Measurements from ENCODE around the gene SSTR3. TPM values are rescaled to one million over a fixed set of nuclear protein-coding genes. Genes with fewer than 3 reads are reported as not detected.

SSTR3 gene
- total RNA-seq, 4 donors from 2014 or later: not detected

DNA sequence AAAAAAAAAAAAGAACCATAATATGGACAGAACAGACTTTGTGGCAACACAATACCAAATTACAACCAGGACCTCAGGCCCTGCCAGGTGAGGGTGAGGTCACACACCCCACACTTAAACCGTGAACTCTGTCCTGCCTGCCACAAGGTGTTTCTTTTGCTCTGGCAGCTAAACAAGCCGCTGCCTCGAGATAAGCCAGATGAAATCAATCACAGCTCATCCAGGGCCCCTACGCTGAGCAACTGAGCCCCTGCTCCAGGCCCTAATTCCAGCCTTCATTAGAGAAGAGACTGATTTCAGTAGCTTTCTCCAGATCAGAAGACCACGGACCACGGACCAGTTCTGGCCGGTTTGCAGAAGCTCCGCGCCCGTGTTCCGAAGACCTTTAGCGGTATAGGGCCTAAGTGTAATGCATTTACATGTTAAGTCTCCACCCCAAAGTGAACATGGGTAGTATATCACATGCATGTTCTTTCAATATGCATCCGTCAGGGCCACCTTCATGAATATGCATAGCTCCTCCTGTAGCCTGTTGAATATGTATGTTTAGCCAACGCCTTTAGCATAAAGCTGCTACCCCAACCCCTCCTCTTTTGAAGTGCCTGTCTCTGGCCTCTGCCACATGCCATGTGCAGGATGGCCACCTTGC lies 46.6 kb upstream of the SSTR3 start:
- H3K4me3 ChIP-seq: no peak overlapping the region
- H3K27me3 ChIP-seq: peaks cover 0 to 95% (median 13%) of the 10 kb centered on the region in 4 donors
- peaks cover 0 to 5% (median 5%) of the 10 kb centered on the region in 4 donors for H3K9me3 ChIP-seq
- 66% methylated on average over 14 of the region's 14 CpGs for WGBS
- TF ChIP-seq POLR2A (IDR thresholded peaks at IDR 0.05; ENCODE audit: low read depth): no peak
- TF ChIP-seq EP300 (IDR thresholded peaks at IDR 0.05): no peak
- no peak for TF ChIP-seq POLR2AphosphoS5 (IDR thresholded peaks at IDR 0.05)
- TF ChIP-seq, protein P1, sequence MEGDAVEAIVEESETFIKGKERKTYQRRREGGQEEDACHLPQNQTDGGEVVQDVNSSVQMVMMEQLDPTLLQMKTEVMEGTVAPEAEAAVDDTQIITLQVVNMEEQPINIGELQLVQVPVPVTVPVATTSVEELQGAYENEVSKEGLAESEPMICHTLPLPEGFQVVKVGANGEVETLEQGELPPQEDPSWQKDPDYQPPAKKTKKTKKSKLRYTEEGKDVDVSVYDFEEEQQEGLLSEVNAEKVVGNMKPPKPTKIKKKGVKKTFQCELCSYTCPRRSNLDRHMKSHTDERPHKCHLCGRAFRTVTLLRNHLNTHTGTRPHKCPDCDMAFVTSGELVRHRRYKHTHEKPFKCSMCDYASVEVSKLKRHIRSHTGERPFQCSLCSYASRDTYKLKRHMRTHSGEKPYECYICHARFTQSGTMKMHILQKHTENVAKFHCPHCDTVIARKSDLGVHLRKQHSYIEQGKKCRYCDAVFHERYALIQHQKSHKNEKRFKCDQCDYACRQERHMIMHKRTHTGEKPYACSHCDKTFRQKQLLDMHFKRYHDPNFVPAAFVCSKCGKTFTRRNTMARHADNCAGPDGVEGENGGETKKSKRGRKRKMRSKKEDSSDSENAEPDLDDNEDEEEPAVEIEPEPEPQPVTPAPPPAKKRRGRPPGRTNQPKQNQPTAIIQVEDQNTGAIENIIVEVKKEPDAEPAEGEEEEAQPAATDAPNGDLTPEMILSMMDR (IDR thresholded peaks at IDR 0.05): no peak
- no peak overlapping the region for H3K27ac ChIP-seq (replicated peaks in 1 of 4)
- intact Hi-C loops (cut with DNase I): no loop called here
- peaks cover 0 to 11% (median 0%) of the 10 kb centered on the region in 4 donors for H3K4me1 ChIP-seq
- no peak for DNase-seq (ENCODE audit: extremely low spot score)
- no peaks in the 10 kb centered on the region for H3K36me3 ChIP-seq

GRCh38 chr22:37258005-37258752 lies 45.9 kb upstream of the SSTR3 start:
- Histone ChIP-seq H3K36me3 (no peaks in the 10 kb centered on the region), H3K9me3 (no peaks in the 10 kb centered on the region), H3K4me3 (no peak overlapping the region), H3K27me3 (peaks cover 0 to 98% (median 13%) of the 10 kb centered on the region in 4 donors), H3K4me1 (peaks cover 0 to 11% (median 0%) of the 10 kb centered on the region in 4 donors), H3K27ac (replicated peaks in 1 of 4) (no peak overlapping the region)
- intact Hi-C loops (cut with DNase I): no loop called here
- TF ChIP-seq POLR2AphosphoS5 (IDR thresholded peaks at IDR 0.05) (no peak), POLR2A (IDR thresholded peaks at IDR 0.05; ENCODE audit: low read depth) (no peak), EP300 (IDR thresholded peaks at IDR 0.05) (no peak)
- TF ChIP-seq, protein P1 (IDR thresholded peaks at IDR 0.05): no peak
- 88% methylated on average over 9 of the region's 9 CpGs for WGBS
- DNase-seq (ENCODE audit: extremely low spot score): no peak

- intact Hi-C loops (cut with DNase I): no loop called here
- H3K27ac ChIP-seq (replicated peaks in 1 of 4): no peak overlapping the region
- peaks cover 0 to 11% (median 0%) of the 10 kb centered on the region in 4 donors for H3K4me1 ChIP-seq
- 73% methylated on average over 10 of the region's 10 CpGs for WGBS
- H3K9me3 ChIP-seq: no peaks in the 10 kb centered on the region
- no peak for DNase-seq (ENCODE audit: extremely low spot score)
- no peak for TF ChIP-seq EP300 (IDR thresholded peaks at IDR 0.05)
- TF ChIP-seq POLR2AphosphoS5 (IDR thresholded peaks at IDR 0.05): no peak
- no peak overlapping the region for H3K4me3 ChIP-seq
- H3K36me3 ChIP-seq: no peaks in the 10 kb centered on the region
- H3K27me3 ChIP-seq: peaks cover 0 to 92% (median 13%) of the 10 kb centered on the region in 4 donors
These were observed 43.9 kb upstream of the SSTR3 start for GRCh38 chr22:37256075-37256726.

DNA sequence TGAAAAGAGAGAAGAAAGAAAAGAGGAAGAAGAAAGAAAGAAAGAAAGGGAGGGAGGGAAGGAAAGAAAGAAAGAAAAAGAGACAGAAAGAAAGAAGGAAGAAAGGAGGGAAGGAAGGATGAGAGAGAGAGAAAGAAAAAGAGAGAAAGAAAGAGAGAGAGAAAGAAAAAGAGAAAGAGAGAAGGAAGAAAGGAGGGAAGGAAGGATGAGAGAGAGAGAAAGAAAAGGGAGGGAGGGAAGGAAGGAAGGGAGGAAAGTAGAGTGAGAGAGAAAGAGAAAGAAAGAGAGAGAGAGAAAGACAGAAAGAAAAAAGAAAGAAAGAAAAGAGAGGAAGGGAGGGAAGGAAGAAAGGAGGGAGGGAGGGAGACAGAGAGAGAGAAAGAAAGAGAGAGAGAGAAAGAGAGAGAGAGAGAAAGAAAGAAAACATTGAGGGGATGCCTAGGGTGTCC lies 43.3 kb upstream of the SSTR3 start:
- Histone ChIP-seq H3K9me3 (no peaks in the 10 kb centered on the region), H3K27me3 (peaks cover 0 to 92% (median 13%) of the 10 kb centered on the region in 4 donors), H3K4me1 (peaks cover 0 to 8% (median 0%) of the 10 kb centered on the region in 4 donors), H3K36me3 (no peaks in the 10 kb centered on the region), H3K4me3 (no peak overlapping the region), H3K27ac (replicated peaks in 1 of 4) (no peak overlapping the region)
- intact Hi-C loops (cut with DNase I): no loop called here
- TF ChIP-seq POLR2A (IDR thresholded peaks at IDR 0.05; ENCODE audit: low read depth) (no peak), EP300 (IDR thresholded peaks at IDR 0.05) (no peak), POLR2AphosphoS5 (IDR thresholded peaks at IDR 0.05) (no peak)
- TF ChIP-seq, protein P1 (IDR thresholded peaks at IDR 0.05): no peak
- no peak for DNase-seq (ENCODE audit: extremely low spot score)

DNA sequence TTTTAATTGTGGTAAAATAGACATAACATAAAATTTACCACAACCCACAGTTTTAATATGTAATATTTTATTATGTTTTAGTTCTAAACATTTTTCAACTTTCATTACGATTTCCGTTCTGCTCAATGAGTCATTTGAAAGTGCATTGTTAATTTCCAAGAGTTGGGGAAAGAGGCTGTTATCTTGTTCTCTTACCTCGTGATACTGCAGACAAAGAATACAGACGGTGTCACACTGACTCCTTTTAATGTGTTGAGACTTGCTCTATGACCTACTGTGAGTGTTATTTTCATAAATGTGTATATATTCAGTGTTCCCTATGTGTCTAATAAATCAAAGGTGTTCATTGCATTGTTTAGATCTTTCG lies 42.6 kb upstream of the SSTR3 start:
- intact Hi-C loops (cut with DNase I): no loop called here
- TF ChIP-seq POLR2AphosphoS5 (IDR thresholded peaks at IDR 0.05) (no peak), EP300 (IDR thresholded peaks at IDR 0.05) (no peak), POLR2A (IDR thresholded peaks at IDR 0.05; ENCODE audit: low read depth) (no peak)
- TF ChIP-seq, protein P1 (IDR thresholded peaks at IDR 0.05): no peak
- Histone ChIP-seq H3K27ac (replicated peaks in 1 of 4) (no peak overlapping the region), H3K27me3 (peaks cover 0 to 92% (median 7%) of the 10 kb centered on the region in 4 donors), H3K4me1 (peaks cover 0 to 5% (median 0%) of the 10 kb centered on the region in 4 donors), H3K36me3 (no peaks in the 10 kb centered on the region), H3K4me3 (no peak overlapping the region), H3K9me3 (no peaks in the 10 kb centered on the region)
- DNase-seq (ENCODE audit: extremely low spot score): no peak
- 60% methylated on average over 5 of the region's 5 CpGs for WGBS
